OCI-LY3 (cell line): ENCODE results near the gene C19orf53.
"Not testable (repeated sequence)": the region's sequence is repeated elsewhere in the genome, so short reads cannot be mapped to it uniquely, and the experiment has no call there.

ENCODE experiments used
- EZH2phosphoT487 ChIP-seq: fragments of 200-600 bp; shearing (Covaris generic); IDR thresholded peaks from 2 replicates; pipeline ENCODE4 v1.6.1; 2018; ENCODE audit warnings: antibody characterized with exemption, mixed run types, low read depth
- TF ChIP-seq, protein P1 (sequence below): fragments of 200-600, 300-600 bp; sonication (generic); IDR thresholded peaks from 2 replicates; pipeline ENCODE4 v1.5.1; 2014; ENCODE audit warnings: antibody characterized with exemption, low read length, low read depth

DNA sequence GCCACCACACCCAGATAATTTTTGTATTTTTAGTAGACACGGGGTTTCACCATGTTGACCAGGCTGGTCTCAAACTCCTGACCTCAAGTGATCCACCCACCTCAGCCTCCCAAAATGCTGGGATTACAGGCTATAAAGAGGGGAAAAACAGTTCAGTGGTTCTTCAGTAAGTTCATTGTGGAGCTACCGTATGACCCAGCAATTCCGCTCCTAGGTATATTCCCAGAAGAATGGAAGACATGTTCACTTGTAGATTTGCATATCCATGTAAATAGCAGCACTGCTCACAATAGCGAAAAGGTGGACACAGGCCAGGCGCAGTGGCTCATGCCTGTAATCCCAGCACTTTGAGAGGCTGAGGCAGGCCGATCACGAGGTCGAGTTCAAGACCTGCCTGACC is 5.5 kb downstream of the C19orf53 start:
- TF ChIP-seq, protein P1, sequence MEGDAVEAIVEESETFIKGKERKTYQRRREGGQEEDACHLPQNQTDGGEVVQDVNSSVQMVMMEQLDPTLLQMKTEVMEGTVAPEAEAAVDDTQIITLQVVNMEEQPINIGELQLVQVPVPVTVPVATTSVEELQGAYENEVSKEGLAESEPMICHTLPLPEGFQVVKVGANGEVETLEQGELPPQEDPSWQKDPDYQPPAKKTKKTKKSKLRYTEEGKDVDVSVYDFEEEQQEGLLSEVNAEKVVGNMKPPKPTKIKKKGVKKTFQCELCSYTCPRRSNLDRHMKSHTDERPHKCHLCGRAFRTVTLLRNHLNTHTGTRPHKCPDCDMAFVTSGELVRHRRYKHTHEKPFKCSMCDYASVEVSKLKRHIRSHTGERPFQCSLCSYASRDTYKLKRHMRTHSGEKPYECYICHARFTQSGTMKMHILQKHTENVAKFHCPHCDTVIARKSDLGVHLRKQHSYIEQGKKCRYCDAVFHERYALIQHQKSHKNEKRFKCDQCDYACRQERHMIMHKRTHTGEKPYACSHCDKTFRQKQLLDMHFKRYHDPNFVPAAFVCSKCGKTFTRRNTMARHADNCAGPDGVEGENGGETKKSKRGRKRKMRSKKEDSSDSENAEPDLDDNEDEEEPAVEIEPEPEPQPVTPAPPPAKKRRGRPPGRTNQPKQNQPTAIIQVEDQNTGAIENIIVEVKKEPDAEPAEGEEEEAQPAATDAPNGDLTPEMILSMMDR: not testable (repeated sequence)
- TF ChIP-seq EZH2phosphoT487: not testable (repeated sequence)
